Measurements from ENCODE around the gene PGPEP1. TPM values are rescaled to one million over a fixed set of nuclear protein-coding genes. Genes with fewer than 3 reads are reported as not detected.
"Not testable (repeated sequence)": the region's sequence is repeated elsewhere in the genome, so short reads cannot be mapped to it uniquely, and the experiment has no call there.

PGPEP1 gene
- polyA plus RNA-seq, 12 donors = 8.5 to 77.8 (median 13.2) TPM

GRCh38 chr19:18307271-18307681 lies 33.1 kb upstream of the PGPEP1 start:
- no peak for DNase-seq

- DNase-seq = no peak
Measured at GRCh38 chr19:18308051-18308947, 32.1 kb upstream of the PGPEP1 start.

GRCh38 chr19:18308948-18309325 lies 31.5 kb upstream of the PGPEP1 start:
- no peak for DNase-seq

GRCh38 chr19:18309525-18310064 lies 30.8 kb upstream of the PGPEP1 start:
- no peak for DNase-seq

GRCh38 chr19:18310118-18310909 lies 30.1 kb upstream of the PGPEP1 start:
- no peak for DNase-seq

- no peak for DNase-seq
Measured at GRCh38 chr19:18310966-18311365, 29.4 kb upstream of the PGPEP1 start.

- DNase-seq = no peak
Measured at GRCh38 chr19:18311502-18312091, 28.8 kb upstream of the PGPEP1 start.

- no peak for DNase-seq
Measured at GRCh38 chr19:18312092-18312534, 28.3 kb upstream of the PGPEP1 start.

GRCh38 chr19:18313398-18313797 lies 27.0 kb upstream of the PGPEP1 start:
- no peak for DNase-seq

- no peak for DNase-seq
Measured at GRCh38 chr19:18317961-18318800, 22.2 kb upstream of the PGPEP1 start.

GRCh38 chr19:18319591-18320135 lies 20.7 kb upstream of the PGPEP1 start:
- DNase-seq = no peak

GRCh38 chr19:18320865-18321733 lies 19.3 kb upstream of the PGPEP1 start:
- DNase-seq = no peak

GRCh38 chr19:18321734-18322102 lies 18.7 kb upstream of the PGPEP1 start:
- no peak for DNase-seq

- DNase-seq = no peak
Measured at GRCh38 chr19:18322318-18322758, 18.1 kb upstream of the PGPEP1 start.

- DNase-seq = peak; percentile 96
Measured at GRCh38 chr19:18322759-18323460, 17.5 kb upstream of the PGPEP1 start, which contains the start of gene LSM4. Gene LSM4 (minus strand): TSS chr19:18323076. CDS start chr19:18323020, 56 bp downstream.

GRCh38 chr19:18324373-18324731 lies 16.0 kb upstream of the PGPEP1 start:
- DNase-seq = not testable (repeated sequence)

- DNase-seq = no peak
Measured at GRCh38 chr19:18326772-18327171, 13.6 kb upstream of the PGPEP1 start.

- DNase-seq = peak; percentile 97
Measured at GRCh38 chr19:18328340-18329034, 11.9 kb upstream of the PGPEP1 start.

GRCh38 chr19:18329035-18329376 lies 11.4 kb upstream of the PGPEP1 start:
- no peak for DNase-seq
